Femur (tissue), 1 donor: ENCODE measurements around the gene CBX2.

ENCODE experiments used
- DNase-seq: peaks from one replicate; pipeline ENCODE4 v3.0.0-alpha.2; 2017

The CBX2 gene

GRCh38 chr17:79801156-79802038 lies 23.4 kb downstream of the CBX2 start:
- DNase-seq: no peak

GRCh38 chr17:79802039-79802735 lies 24.2 kb downstream of the CBX2 start:
- no peak for DNase-seq

GRCh38 chr17:79802736-79803420 lies 24.9 kb downstream of the CBX2 start:
- no peak for DNase-seq

GRCh38 chr17:79803421-79803996 lies 25.6 kb downstream of the CBX2 start:
- DNase-seq: no peak

GRCh38 chr17:79803997-79804855 lies 26.3 kb downstream of the CBX2 start:
- no peak for DNase-seq

- no peak for DNase-seq
Measured at GRCh38 chr17:79804856-79805696, 27.1 kb downstream of the CBX2 start.

- DNase-seq: no peak
Measured at GRCh38 chr17:79806446-79806760, 28.5 kb downstream of the CBX2 start.

GRCh38 chr17:79806863-79807720 lies 29.1 kb downstream of the CBX2 start:
- no peak for DNase-seq

GRCh38 chr17:79808763-79809529 lies 31.0 kb downstream of the CBX2 start:
- DNase-seq: no peak

GRCh38 chr17:79809530-79810129 lies 31.7 kb downstream of the CBX2 start:
- DNase-seq: no peak

GRCh38 chr17:79810130-79811010 lies 32.4 kb downstream of the CBX2 start:
- DNase-seq: peak; percentile 87

GRCh38 chr17:79811011-79811867 lies 33.3 kb downstream of the CBX2 start:
- no peak for DNase-seq

GRCh38 chr17:79811868-79812352 lies 34.0 kb downstream of the CBX2 start:
- DNase-seq: no peak

GRCh38 chr17:79812353-79813258 lies 34.7 kb downstream of the CBX2 start:
- no peak for DNase-seq

- DNase-seq: no peak
Measured at GRCh38 chr17:79813297-79814126, 35.6 kb downstream of the CBX2 start.
